ENCODE results near the gene ST6GAL2.

Gene ST6GAL2

GRCh38 chr2:106859498-106859897 lies 26.5 kb downstream of the ST6GAL2 start:
- DNase-seq: no peak

GRCh38 chr2:106858810-106859209 lies 27.2 kb downstream of the ST6GAL2 start:
- no peak for DNase-seq

GRCh38 chr2:106857882-106858478 lies 28.0 kb downstream of the ST6GAL2 start:
- no peak for DNase-seq

GRCh38 chr2:106853631-106854030 lies 32.3 kb downstream of the ST6GAL2 start:
- no peak for DNase-seq

GRCh38 chr2:106851881-106852501 lies 34.0 kb downstream of the ST6GAL2 start:
- DNase-seq: no peak

- DNase-seq: no peak
Observed at GRCh38 chr2:106851087-106851874, 34.7 kb downstream of the ST6GAL2 start.

GRCh38 chr2:106849253-106849652 lies 36.7 kb downstream of the ST6GAL2 start:
- no peak for DNase-seq

GRCh38 chr2:106847366-106847765 lies 38.6 kb downstream of the ST6GAL2 start:
- no peak for DNase-seq

- no peak for DNase-seq
Observed at GRCh38 chr2:106845716-106846115, 40.3 kb downstream of the ST6GAL2 start.

- no peak for DNase-seq
Observed at GRCh38 chr2:106843910-106844250, 42.1 kb downstream of the ST6GAL2 start.

- no peak for DNase-seq
Observed at GRCh38 chr2:106843001-106843909, 42.7 kb downstream of the ST6GAL2 start.

GRCh38 chr2:106841886-106842645 lies 43.9 kb downstream of the ST6GAL2 start:
- DNase-seq: no peak

GRCh38 chr2:106840818-106841217 lies 45.1 kb downstream of the ST6GAL2 start:
- no peak for DNase-seq

- no peak for DNase-seq
Observed at GRCh38 chr2:106839849-106840595, 45.9 kb downstream of the ST6GAL2 start.

- DNase-seq: no peak
Observed at GRCh38 chr2:106833256-106833655, 52.7 kb downstream of the ST6GAL2 start.

GRCh38 chr2:106831816-106832569 lies 54.0 kb downstream of the ST6GAL2 start:
- no peak for DNase-seq

- no peak for DNase-seq
Observed at GRCh38 chr2:106831241-106831640, 54.7 kb downstream of the ST6GAL2 start.

- no peak for DNase-seq
Observed at GRCh38 chr2:106830191-106830590, 55.8 kb downstream of the ST6GAL2 start.

GRCh38 chr2:106828119-106828518 lies 57.8 kb downstream of the ST6GAL2 start:
- DNase-seq: no peak

- DNase-seq: no peak
Observed at GRCh38 chr2:106827158-106827557, 58.8 kb downstream of the ST6GAL2 start.

- no peak for DNase-seq
Observed at GRCh38 chr2:106825161-106825560, 60.8 kb downstream of the ST6GAL2 start.
